ENCODE data around the gene ACAN. TPM values are rescaled to one million over a fixed set of nuclear protein-coding genes. Genes with fewer than 3 reads are reported as not detected.

The ACAN gene
- polyA plus RNA-seq, 1 of the 3 experiments (the other 2 are of a cell fraction) = not detected

- Histone ChIP-seq H3K9me3 (no peaks in the 10 kb centered on the region), H3K9ac (no peak overlapping the region), H3K9me2 (no peaks in the 10 kb centered on the region), H3K27me3 (ENCODE audit: insufficient read depth) (no peaks in the 10 kb centered on the region; the same call in 1 of the 2 replicates), H3K4me3 (ENCODE audit: low read depth in 2 of 2, low read length in 1 of 2) (no peak overlapping the region), H3K27ac (ENCODE audit: low read depth in 2 of 2, low read length in 1 of 2) (no peak overlapping the region), H3K4me1 (ENCODE audit: control insufficient read depth in 1 of 2, insufficient read depth in 2 of 2, low read depth in 1 of 2, low read length in 1 of 2) (no peaks in the 10 kb centered on the region), H3K36me3 (replicated peaks in 1 of 2; ENCODE audit: control insufficient read depth in 1 of 2, insufficient read depth in 2 of 2, low read length in 1 of 2) (no peaks in the 10 kb centered on the region), H2AFZ (ENCODE audit: low read depth) (no peak overlapping the region), H4K20me1 (ENCODE audit: insufficient read depth) (no peaks in the 10 kb centered on the region), H3F3A (replicated peaks; ENCODE audit: insufficient read depth) (no peaks in the 10 kb centered on the region), H3K79me2 (ENCODE audit: insufficient read depth) (no peaks in the 10 kb centered on the region), H3K4me2 (no peak overlapping the region)
- no peak for DNase-seq
- 8% methylated on average over 1 of the region's 1 CpG for WGBS (ENCODE audit: low lambda C conversion rate)
- no peak for TF ChIP-seq SMC3 (IDR thresholded peaks at IDR 0.05; ENCODE audit: low read depth, low read length)
- TF ChIP-seq FOXM1 (IDR thresholded peaks at IDR 0.05; ENCODE audit: low read depth) = no peak
- POLR2A ChIA-PET = no interaction called here
- CTCF ChIA-PET = interaction anchor here (0.9 kb wide), 1 partner anchor 12 kb away, joined by 3 read pairs; no protein-coding TSS in a partner anchor
These were observed 43.4 kb upstream of the ACAN start for GRCh38 chr15:88759872-88760271.

- Histone ChIP-seq H3K9ac (no peak overlapping the region), H3K4me3 (ENCODE audit: low read depth in 2 of 2, low read length in 1 of 2) (no peak overlapping the region), H3K27ac (ENCODE audit: low read depth in 2 of 2, low read length in 1 of 2) (no peak overlapping the region), H4K20me1 (ENCODE audit: insufficient read depth) (no peaks in the 10 kb centered on the region), H3K4me1 (ENCODE audit: control insufficient read depth in 1 of 2, insufficient read depth in 2 of 2, low read depth in 1 of 2, low read length in 1 of 2) (no peaks in the 10 kb centered on the region), H3K9me3 (no peaks in the 10 kb centered on the region), H3K27me3 (ENCODE audit: insufficient read depth) (no peaks in the 10 kb centered on the region; the same call in 1 of the 2 replicates), H2AFZ (ENCODE audit: low read depth) (no peak overlapping the region), H3K79me2 (ENCODE audit: insufficient read depth) (no peaks in the 10 kb centered on the region), H3K9me2 (no peaks in the 10 kb centered on the region), H3F3A (replicated peaks; ENCODE audit: insufficient read depth) (no peaks in the 10 kb centered on the region), H3K4me2 (no peak overlapping the region), H3K36me3 (replicated peaks in 1 of 2; ENCODE audit: control insufficient read depth in 1 of 2, insufficient read depth in 2 of 2, low read length in 1 of 2) (no peaks in the 10 kb centered on the region)
- no peak for TF ChIP-seq USF2 (IDR thresholded peaks at IDR 0.05; ENCODE audit: borderline replicate concordance, low read depth, low read length)
- no peak for TF ChIP-seq PBX3 (IDR thresholded peaks at IDR 0.05)
- no peak for TF ChIP-seq TCF12 (IDR thresholded peaks at IDR 0.05)
- TF ChIP-seq MAX (IDR thresholded peaks at IDR 0.05; ENCODE audit: low read depth) = no peak
- no peak for TF ChIP-seq TEAD4 (IDR thresholded peaks at IDR 0.05; ENCODE audit: borderline replicate concordance, insufficient read depth)
- TF ChIP-seq NRF1 (IDR thresholded peaks at IDR 0.05; ENCODE audit: low read depth, low read length) = no peak
- TF ChIP-seq MXI1 (IDR thresholded peaks at IDR 0.05; ENCODE audit: low read depth, low read length) = no peak
- no peak for TF ChIP-seq YY1 (IDR thresholded peaks at IDR 0.05; ENCODE audit: low read depth)
- no peak for TF ChIP-seq FOXJ3 (CRISPR knock-in tag; IDR thresholded peaks at IDR 0.05)
- 31% methylated on average over 1 of the region's 1 CpG for WGBS (ENCODE audit: low lambda C conversion rate)
- CTCF ChIA-PET = no interaction called here
- DNase-seq = no peak
- POLR2A ChIA-PET = no interaction called here
These were observed 38.8 kb upstream of the ACAN start for GRCh38 chr15:88764448-88764847.

All from SK-N-SH (cell line).